Left renal cortex interstitium (tissue), 4 donors: Measurements from ENCODE around the gene IFIT5. TPM values are rescaled to one million over a fixed set of nuclear protein-coding genes. Genes with fewer than 3 reads are reported as not detected.

Source experiments
- polyA plus RNA-seq, 4 donors: library from polyadenylated mRNA; unstranded; fragments of 120-200 nt; gene quantifications; one replicate each; pipeline ENCODE4 v1.2.1, GENCODE V29; 2013; ENCODE audit not compliant: insufficient read length in 4 of 4

IFIT5 gene
- polyA plus RNA-seq, 4 donors = 11.1 to 20.3 (median 16.3) TPM

Other genes with a start within 250 kb of the IFIT5 start
- gene CH25H, start 207.3 kb upstream of the IFIT5 start, polyA plus RNA-seq = under 1 TPM in 3 of 4 donors, not detected in 1; 0.19 to 0.21 (median 0.21) TPM
- gene LIPA, start 162.8 kb upstream of the IFIT5 start, polyA plus RNA-seq = 10 to 100 TPM; 39.1 to 60.4 (median 47.1) TPM
- 10 to 100 TPM in 1 of 4 donors, 1 to 10 TPM in 3; 6.6 to 12.8 (median 8.1) TPM for gene IFIT2, start 112.5 kb upstream of the IFIT5 start, polyA plus RNA-seq
- gene IFIT3, start 86.6 kb upstream of the IFIT5 start, polyA plus RNA-seq = 10 to 100 TPM; 11.7 to 18.7 (median 14.2) TPM
- gene IFIT1B, start 36.5 kb upstream of the IFIT5 start, polyA plus RNA-seq = under 1 TPM in 3 of 4 donors, not detected in 1; 0.09 to 0.38 (median 0.21) TPM
- gene IFIT1, start 21.9 kb upstream of the IFIT5 start, polyA plus RNA-seq = 10 to 100 TPM; 14.5 to 20.7 (median 17.6) TPM
- 10 to 100 TPM; 27.3 to 35.1 (median 29.6) TPM for gene SLC16A12, start 121.0 kb downstream of the IFIT5 start, polyA plus RNA-seq
- gene PANK1, start 230.7 kb downstream of the IFIT5 start, polyA plus RNA-seq = 10 to 100 TPM; 42.5 to 54.0 (median 46.1) TPM